ENCODE data around the gene MYO1H. TPM values are rescaled to one million over a fixed set of nuclear protein-coding genes. Genes with fewer than 3 reads are reported as not detected.
"Not testable (repeated sequence)": the region's sequence is repeated elsewhere in the genome, so short reads cannot be mapped to it uniquely, and the experiment has no call there.

The MYO1H gene
- total RNA-seq, 1 donor from 2014 or later = not detected

- Histone ChIP-seq H3K9me3 (no peaks in the 10 kb centered on the region), H3K4me3 (peak overlapping the region; percentile 40 to 63), H3K27ac (no peak overlapping the region), H3K27me3 (peaks cover 12% of the 10 kb centered on the region), H3K4me1 (peaks cover 5 to 10% of the 10 kb centered on the region in 2 donors), H3K36me3 (no peaks in the 10 kb centered on the region)
- intact Hi-C loops (cut with DNase I) = no loop called here
- no peak for TF ChIP-seq CTCF (IDR thresholded peaks at IDR 0.05)
- no peak for DNase-seq (ENCODE audit: low spot score in 2 of 2)
These were observed 37.2 kb upstream of the MYO1H start for GRCh38 chr12:109310247-109311125.

- H3K27ac ChIP-seq; DNase-seq (ENCODE audit: low spot score in 2 of 2); H3K4me3 ChIP-seq; intact Hi-C loops (cut with DNase I); H3K27me3 ChIP-seq; H3K9me3 ChIP-seq; H3K4me1 ChIP-seq; H3K36me3 ChIP-seq: not testable (repeated sequence)
These were observed 26.4 kb upstream of the MYO1H start for GRCh38 chr12:109321294-109321693.

GRCh38 chr12:109329003-109329402 is 18.7 kb upstream of the MYO1H start:
- no peak for TF ChIP-seq CTCF (IDR thresholded peaks at IDR 0.05)
- Histone ChIP-seq H3K4me3 (no peak overlapping the region), H3K9me3 (no peaks in the 10 kb centered on the region), H3K4me1 (no peaks in the 10 kb centered on the region), H3K36me3 (no peaks in the 10 kb centered on the region), H3K27ac (no peak overlapping the region), H3K27me3 (no peaks in the 10 kb centered on the region)
- no peak for DNase-seq (ENCODE audit: low spot score in 2 of 2)
- intact Hi-C loops (cut with DNase I) = no loop called here

GRCh38 chr12:109329686-109330085 is 18.0 kb upstream of the MYO1H start:
- H3K36me3 ChIP-seq = no peaks in the 10 kb centered on the region
- no peak for DNase-seq (ENCODE audit: low spot score in 2 of 2)
- TF ChIP-seq CTCF (IDR thresholded peaks at IDR 0.05) = no peak
- intact Hi-C loops (cut with DNase I) = no loop called here
- H3K4me3 ChIP-seq = no peak overlapping the region
- no peaks in the 10 kb centered on the region for H3K4me1 ChIP-seq
- no peaks in the 10 kb centered on the region for H3K9me3 ChIP-seq
- H3K27ac ChIP-seq = no peak overlapping the region
- H3K27me3 ChIP-seq = no peaks in the 10 kb centered on the region

GRCh38 chr12:109330282-109331230 is 17.1 kb upstream of the MYO1H start:
- Histone ChIP-seq H3K4me1 (no peaks in the 10 kb centered on the region), H3K9me3 (no peaks in the 10 kb centered on the region), H3K27ac (no peak overlapping the region), H3K4me3 (no peak overlapping the region), H3K27me3 (no peaks in the 10 kb centered on the region), H3K36me3 (no peaks in the 10 kb centered on the region)
- DNase-seq (ENCODE audit: low spot score in 2 of 2) = no peak
- intact Hi-C loops (cut with DNase I) = no loop called here
- TF ChIP-seq CTCF (IDR thresholded peaks at IDR 0.05) = no peak

Measured in ascending aorta (tissue), 2 donors.